NCI-H510A treated with DMSO at 0.1 percent for 48 hours (cell line): ENCODE data around the gene CLRN3.

Experiments
- DNase-seq: peaks from one replicate; lab custom pipeline; 2025; lab: John Stamatoyannopoulos, UW

The CLRN3 gene

DNA sequence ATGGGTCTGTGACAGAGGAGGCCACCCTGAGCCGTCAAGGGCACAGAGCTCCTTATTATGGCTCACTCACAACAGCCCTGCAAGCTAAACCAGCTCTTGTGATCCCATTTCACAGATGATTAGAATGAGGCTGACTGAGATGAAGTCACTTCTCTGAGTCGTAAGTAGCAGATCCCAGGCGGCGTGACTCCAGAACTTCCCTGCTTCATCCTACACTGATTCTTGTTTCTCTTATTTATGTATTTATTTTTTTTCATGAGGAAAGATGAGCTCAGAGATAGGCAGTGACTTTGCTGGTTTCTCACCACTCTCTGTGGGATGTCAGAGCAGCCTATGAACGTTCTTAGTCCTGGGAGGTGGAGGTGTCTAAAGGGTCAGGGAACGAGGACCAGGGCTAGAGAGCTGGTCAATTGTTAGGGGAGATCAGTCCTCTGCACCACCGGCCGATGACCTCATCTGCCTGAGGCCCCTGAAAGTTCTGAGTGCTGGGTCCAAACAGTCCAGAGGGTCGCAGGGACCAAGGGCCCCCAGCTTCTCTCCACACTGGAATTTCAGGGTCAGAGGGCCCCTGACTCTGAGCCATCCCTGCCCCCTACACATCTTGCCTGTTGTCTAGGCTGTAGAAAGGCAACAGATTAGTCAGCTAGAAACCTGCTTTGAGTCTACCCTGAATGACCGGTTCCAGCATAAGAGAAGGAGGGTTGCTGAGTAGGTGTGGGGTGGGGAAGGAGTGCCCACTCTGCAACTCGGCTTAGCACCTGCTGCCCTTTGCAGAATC, 17.9 kb downstream of the CLRN3 start:
- DNase-seq: no peak

DNA sequence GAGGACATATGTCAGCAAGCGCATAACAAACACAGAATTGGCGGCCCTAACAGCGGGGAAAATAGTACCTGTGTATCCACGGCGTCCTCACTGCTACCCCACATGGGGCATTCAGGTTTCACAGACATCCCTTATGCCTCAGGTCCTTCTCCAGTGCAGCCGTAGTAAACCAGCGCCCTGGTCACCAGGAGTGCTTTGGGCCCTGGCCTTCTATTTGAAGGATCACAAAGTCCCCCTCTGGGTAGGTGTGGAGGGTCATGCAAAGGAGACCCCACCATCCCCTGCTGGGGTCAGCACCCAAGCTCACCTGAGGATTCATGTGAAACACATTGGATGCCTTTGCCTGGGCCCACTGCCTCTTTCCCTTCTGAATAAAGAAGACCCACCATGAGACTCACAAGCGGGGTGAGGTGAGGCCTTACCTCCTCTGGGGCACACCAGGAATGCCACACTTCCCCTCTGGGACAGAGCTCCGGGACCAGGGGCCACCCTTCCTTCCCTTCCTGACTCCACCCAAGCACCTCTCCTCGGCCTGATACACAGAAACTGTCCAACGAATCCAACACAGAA, 18.8 kb downstream of the CLRN3 start:
- no peak for DNase-seq

DNA sequence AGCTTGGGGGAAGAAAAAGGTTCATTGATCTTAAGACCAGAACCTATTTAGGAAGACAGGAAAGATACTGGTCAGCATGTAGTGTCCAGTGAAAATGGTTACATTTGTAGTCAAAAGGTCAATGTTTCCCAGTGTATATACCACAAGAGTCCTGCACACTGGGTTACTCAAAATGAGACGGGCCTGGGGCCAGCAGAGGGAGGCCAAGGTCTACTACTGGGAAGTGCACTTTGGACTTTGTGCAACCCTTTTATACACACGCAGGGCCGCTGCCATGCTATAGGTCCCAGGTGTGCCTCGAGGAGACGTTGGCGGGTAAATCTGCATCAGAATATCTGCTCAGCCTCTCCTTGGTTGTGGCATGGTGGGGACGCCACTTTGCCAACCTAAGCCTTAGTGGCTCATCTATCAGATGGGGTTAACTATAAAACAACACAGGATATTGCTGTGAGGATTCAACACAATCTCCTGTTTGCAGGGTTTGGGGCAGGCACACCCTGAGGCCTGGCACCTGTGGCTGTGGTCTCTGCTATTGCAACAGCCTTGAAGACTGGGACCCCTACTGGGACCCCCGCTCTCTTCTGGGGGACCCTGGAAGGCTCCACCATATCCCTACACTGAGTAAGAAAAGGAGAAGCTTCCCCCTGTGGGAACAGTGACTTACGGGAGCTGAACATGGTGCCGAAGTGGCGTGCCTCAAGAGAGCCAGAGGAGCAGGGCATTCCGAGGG, 19.7 kb downstream of the CLRN3 start:
- no peak for DNase-seq

DNA sequence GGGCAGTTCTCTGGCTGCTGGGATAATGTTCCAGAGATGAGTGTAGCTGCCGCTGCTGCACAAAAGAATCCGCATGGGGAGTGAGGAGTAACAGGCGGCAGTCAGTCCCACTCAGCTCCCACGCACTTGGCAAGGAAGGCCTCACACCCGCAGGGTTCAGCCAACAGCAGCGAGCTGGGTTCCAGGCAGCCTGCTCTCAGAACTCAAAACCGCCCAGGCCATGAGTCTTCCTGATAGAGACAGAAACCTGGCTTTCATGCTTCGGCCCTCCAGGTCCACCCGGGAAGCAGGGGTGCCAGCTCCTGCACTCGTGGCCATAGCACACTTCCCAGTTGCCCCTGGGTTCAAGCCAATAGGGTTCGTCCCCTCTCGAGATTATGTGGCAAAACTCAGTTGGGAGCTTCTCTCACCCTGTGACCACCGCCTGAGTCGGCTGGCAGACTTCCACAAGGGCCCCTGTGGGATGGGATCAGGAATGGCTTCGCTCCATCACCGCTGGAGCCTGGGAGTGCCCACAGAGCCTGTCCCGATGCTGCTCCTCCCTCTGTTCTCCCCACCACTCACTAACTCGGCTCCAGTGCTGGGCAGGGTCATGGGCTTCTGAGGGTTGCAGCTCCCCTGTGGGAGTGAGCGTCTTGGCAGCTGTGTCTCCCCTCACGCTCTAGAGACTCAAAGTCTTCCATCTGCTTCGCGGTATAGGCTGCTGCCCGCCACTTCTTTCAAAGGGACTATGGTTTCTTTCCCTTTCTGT, 20.6 kb downstream of the CLRN3 start:
- DNase-seq: no peak

DNA sequence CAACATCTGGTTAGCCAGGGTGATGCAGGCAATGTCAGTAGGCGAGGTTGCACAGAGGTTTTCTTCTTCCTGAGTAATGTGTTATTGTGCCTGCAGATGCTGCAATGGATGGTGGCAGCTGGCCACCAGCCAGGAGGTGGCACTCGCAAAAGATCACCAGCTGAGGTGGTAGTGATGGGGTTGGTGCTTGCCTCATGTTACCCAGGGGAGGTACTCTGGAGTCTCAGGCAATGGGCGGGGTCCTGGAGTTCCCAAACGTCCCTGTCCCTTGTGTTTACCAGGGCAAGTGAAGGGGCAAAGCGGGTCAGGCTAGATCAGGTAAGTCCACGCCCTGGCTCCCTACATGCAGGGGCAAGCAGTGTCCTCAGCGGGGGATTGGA, 21.1 kb downstream of the CLRN3 start:
- no peak for DNase-seq

DNA sequence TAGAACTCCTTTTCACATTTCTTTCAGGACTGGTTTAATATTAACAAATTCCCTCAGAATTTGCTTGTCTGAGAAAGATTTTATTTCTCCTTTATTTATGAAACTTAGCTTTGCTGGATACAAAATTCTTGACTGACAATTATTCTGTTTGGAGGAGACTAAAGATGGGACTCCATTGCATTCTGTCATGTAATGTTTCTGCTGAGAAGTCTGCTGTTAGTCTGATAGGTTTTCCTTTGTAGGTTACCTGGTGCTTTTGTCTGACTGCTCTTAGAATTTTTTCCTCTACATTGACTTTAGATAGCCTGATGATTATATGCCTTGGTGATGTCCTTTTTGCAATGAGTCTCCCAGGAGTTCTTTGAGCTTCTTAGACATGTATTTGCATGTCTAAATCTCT, 23.4 kb downstream of the CLRN3 start:
- DNase-seq: no peak

GRCh38 chr10:127867805-127868204, 24.9 kb downstream of the CLRN3 start:
- DNase-seq: no peak

DNA sequence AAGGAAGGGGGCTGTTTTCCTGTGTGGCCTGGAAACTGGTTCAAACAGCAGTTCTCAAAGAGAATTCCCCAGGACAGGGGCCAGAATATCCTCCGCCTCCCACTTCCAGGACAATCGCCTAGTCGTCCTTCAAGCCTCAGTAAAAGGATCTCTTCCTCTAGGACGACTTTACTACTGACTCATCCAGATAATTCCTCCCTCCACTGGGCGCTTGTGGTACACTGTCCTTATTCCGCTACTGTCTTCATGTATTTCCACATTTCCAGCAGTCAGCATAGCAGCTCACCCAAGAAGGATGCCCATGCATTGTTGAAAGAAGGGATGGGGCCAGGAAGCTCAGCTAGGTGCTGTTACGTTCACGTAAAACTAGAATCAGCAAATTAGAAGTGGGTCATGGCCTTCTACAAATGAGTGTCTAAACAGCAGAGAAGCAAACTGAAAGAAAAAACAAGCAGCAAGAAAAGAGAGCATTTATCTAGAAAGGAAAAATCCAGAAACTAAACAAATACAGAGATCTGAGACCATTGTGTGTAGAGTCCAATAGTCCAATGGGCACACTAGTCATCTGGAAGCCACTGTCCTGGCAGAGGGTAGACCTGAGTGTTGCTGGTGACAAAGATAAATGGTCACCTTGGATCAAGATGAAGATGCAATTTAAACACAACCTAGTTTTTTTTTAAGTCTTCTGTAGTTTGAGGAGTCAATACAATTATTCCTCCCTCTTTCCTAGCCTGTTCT, 26.3 kb downstream of the CLRN3 start:
- no peak for DNase-seq

- no peak for DNase-seq
Observed at GRCh38 chr10:127863231-127863825, 29.4 kb downstream of the CLRN3 start.

GRCh38 chr10:127860592-127860991, 32.1 kb downstream of the CLRN3 start:
- DNase-seq: no peak

GRCh38 chr10:127855976-127856375, 36.8 kb downstream of the CLRN3 start:
- DNase-seq: no peak

- DNase-seq: no peak
Observed at GRCh38 chr10:127855591-127855881, 37.2 kb downstream of the CLRN3 start.

- DNase-seq: no peak
Observed at GRCh38 chr10:127854769-127855590, 37.8 kb downstream of the CLRN3 start.

- peak; percentile 52 for DNase-seq
Observed at GRCh38 chr10:127853868-127854768, 38.6 kb downstream of the CLRN3 start.

DNA sequence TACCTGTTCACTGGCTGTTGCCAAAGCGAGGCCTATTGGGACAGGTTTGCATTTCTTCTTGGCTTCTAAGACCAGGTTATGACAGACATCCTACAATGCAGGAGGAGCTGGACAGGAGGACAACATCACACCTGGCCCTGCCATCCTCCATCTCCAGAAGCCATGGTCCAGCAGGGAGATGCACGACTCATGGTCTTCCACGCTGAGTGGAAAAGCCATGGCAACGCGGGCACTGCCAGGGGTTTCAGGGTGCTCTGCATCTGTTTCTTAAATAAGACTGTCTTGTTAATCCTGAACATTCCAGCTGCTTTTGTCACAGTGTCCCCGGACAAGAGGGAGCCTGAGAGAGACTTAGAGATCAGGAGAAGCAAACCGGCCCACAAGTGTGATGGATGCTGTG, 40.3 kb downstream of the CLRN3 start:
- no peak for DNase-seq

GRCh38 chr10:127851661-127852194, 41.0 kb downstream of the CLRN3 start:
- no peak for DNase-seq

DNA sequence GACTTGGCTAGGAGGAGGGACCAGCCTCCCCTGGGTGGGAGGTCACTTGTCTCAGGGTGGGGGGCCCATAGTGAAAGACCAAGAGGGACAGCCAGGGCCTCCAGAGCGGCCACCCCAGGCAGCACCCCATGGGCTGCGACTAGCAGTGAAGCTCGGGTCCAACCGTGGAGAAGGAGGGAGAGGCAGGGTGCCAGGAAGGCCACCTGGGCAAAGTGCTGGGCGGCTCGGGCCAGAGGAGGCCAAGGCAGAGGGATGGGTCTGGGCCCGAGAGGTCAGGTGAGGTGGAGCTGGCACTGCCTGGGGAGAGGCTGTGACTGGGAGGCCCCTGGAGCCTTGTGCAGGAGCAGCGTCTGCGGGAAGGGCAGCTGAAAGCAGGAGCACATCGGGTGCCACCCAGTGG, 41.8 kb downstream of the CLRN3 start:
- DNase-seq: no peak

- DNase-seq: no peak
Observed at GRCh38 chr10:127849921-127850320, 42.8 kb downstream of the CLRN3 start.

GRCh38 chr10:127849224-127849623, 43.5 kb downstream of the CLRN3 start:
- no peak for DNase-seq
